K562 treated with DMSO at 1 percent for 4 hours (cell line): ENCODE results near the gene TBCCD1. TPM values are rescaled to one million over a fixed set of nuclear protein-coding genes. Genes with fewer than 3 reads are reported as not detected.

Experiments used
- total RNA-seq: library from RNA; unstranded; fragments of 300-600 nt; gene quantifications from 2 replicates; pipeline ENCODE4 v1.2.3, GENCODE V29; 2022; ENCODE audit not compliant: insufficient read depth

Gene TBCCD1, protein sequence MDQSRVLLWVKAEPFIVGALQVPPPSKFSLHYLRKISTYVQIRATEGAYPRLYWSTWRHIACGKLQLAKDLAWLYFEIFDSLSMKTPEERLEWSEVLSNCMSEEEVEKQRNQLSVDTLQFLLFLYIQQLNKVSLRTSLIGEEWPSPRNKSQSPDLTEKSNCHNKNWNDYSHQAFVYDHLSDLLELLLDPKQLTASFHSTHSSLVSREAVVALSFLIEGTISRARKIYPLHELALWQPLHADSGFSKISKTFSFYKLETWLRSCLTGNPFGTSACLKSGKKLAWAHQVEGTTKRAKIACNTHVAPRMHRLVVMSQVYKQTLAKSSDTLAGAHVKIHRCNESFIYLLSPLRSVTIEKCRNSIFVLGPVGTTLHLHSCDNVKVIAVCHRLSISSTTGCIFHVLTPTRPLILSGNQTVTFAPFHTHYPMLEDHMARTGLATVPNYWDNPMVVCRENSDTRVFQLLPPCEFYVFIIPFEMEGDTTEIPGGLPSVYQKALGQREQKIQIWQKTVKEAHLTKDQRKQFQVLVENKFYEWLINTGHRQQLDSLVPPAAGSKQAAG
- 6.0 and 11.2 TPM in 2 replicates for total RNA-seq

DNA sequence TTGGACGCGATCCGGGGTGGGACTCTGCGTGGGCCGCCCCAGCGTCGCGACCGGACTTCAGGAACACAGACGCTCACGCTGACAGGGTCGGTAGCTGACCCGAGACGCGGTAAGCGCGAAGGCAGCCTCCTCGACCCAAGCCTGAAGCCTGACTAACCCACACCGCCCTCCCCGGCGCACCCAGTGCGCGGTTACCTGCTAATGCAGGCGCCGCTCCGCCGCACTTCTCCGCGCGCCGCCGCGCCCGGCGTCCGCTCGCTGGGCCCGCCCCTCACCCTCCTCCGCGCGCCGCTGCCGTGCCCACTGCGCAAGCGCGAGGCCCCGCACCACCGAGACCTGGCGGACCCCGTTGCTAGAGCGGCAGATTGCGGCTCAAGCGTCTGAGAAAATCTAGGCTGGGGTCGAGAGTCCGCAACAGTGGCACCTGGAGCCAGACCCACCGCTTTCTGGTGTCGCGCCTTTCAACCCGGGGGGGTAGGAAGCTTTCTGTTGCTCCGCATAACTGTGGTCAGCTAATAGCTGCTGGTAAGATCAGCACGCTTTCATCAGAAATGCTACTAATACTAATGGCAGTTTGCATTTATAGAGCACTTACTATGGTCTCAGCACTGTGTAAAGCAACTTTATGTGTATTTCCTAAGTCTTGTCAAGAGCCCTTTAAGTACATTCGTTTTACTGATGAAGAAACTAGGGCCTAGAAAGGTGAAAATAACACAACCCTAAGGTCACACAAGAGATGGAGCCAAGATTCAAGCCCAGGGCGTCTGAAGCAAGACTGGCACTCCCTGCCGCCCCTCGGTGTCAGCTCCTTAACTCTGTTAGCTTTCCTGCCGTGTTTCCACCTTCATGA lies at the start of gene TBCCD1:
Gene TBCCD1 (minus strand): TSS at position 268 of the 850 bp plus-strand sequence. CDS start 3,010 bp downstream, outside the sequence.

DNA sequence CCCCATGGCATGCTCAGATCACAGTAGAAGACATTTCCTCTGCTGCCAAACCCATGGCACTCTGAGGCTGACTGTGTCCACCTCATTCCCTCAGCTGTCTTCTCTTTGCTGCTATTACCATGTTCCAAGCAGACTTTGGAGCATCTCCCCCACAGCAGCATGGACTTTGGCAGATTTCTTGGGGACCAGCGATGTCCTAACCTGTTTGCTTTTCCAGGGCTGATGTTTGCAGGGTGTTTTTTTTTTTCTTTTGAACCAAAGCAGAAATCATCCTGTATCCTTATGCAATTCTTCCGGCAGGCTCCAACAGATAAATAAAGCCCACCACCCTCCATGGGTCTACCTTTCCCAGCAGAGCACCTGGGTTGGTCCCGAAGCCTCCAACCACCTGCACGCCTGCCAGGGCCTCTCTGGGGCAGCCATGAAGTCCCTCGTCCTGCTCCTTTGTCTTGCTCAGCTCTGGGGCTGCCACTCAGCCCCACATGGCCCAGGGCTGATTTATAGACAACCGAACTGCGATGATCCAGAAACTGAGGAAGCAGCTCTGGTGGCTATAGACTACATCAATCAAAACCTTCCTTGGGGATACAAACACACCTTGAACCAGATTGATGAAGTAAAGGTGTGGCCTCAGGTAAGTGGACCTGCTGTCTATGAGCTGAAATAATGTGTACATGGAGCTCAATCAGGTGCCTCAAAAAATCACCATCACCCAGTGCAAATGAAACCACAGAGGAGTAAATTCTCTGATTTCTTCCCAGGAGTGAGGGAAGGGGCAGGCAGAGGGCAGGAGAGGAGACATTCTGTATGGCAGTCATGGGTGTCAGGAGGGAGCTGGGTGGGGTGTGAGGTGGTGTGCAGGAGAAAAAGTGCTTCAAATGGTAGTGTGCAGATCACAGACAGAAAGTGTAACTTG lies 45.8 kb upstream of the TBCCD1 start, which contains the start of gene AHSG:
Gene AHSG (plus strand): TSS at position 340 of the 916 bp plus-strand sequence. CDS start 82 bp downstream, at position 422.

DNA sequence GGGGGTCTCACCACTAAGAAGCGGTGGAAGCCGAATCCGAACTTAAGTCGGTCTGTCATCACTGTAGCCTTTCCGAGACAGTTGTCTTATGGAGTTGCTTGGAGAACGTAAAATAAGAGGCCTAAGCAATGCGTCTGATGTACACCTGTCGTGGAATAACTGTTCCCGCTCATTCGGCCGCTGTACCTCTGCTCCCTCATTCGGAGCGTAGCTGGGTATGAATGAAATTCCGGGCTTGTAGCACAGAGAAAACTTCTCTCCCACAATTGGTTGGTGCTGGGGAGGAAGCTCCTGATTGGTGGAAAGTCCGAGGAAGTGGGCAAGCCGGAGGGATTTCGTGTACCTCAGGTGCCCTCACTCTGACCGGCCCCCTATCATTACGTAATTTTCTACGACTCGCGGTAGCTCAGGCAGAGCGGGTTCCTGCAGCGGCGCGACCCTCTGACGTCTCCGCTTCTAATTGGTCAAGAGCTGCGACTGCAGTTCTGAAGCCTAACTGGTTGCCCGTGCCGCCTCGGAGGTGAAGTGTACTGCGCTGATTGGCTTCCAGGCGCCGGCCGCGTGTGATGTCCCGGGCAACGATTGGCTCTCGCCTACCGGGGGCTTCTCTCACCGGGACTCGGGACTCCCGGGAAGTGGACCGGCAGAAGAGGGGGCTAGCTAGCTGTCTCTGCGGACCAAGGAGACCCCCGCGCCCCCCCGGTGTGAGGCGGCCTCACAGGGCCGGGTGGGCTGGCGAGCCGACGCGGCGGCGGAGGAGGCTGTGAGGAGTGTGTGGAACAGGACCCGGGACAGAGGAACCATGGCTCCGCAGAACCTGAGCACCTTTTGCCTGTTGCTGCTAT lies 3.2 kb upstream of the TBCCD1 start, which contains the start of gene DNAJB11:
Gene DNAJB11 (plus strand): TSS at position 625 of the 845 bp plus-strand sequence. CDS start 178 bp downstream, at position 803.

DNA sequence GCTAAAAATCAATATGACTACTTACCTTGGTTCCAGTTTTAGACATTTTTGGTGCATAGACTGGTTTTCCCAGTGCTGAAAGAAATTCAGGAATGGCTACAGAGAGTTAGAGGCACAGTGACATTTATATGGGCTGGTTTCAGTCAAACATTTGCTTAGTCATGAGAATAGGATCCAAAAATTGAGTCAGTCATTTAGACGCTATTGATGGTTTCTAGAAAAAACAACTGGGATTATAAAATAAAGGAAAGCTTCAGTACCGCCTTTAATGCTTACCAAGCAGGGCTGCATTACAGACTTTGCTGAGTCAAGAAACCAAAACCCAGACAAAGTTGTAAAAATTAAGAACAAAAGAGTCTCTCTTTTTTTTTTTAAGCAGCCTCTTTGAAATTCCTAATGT lies 22.9 kb downstream of the TBCCD1 start, which contains the start of gene CRYGS:
Gene CRYGS (minus strand): TSS at position 100 of the 400 bp plus-strand sequence. CDS start 54 bp downstream, at position 46.

Other genes with a start within 250 kb of the TBCCD1 start
- not detected in 2 replicates for gene DGKG, start 205.1 kb downstream of the TBCCD1 start, total RNA-seq
- gene CRYGS, start 23.0 kb downstream of the TBCCD1 start, total RNA-seq = 1.5 and 3.0 TPM in 2 replicates
- gene DNAJB11, start 3.4 kb upstream of the TBCCD1 start, total RNA-seq = 70.7 and 71.2 TPM in 2 replicates
- gene AHSG, start 45.7 kb upstream of the TBCCD1 start, total RNA-seq = not detected in 2 replicates
- not detected in 2 replicates for gene FETUB, start 73.1 kb upstream of the TBCCD1 start, total RNA-seq
- not detected in 2 replicates for gene HRG, start 98.7 kb upstream of the TBCCD1 start, total RNA-seq
- not detected in 2 replicates for gene KNG1, start 150.0 kb upstream of the TBCCD1 start, total RNA-seq
- 120 and 173 TPM in 2 replicates for gene EIF4A2, start 216.2 kb upstream of the TBCCD1 start, total RNA-seq
- 102 and 121 TPM in 2 replicates for gene RFC4, start 239.1 kb upstream of the TBCCD1 start, total RNA-seq